GM12892 (cell line): Measurements from ENCODE around the gene ANKMY1.
"Not testable (repeated sequence)": the region's sequence is repeated elsewhere in the genome, so short reads cannot be mapped to it uniquely, and the experiment has no call there.

Experiments
- DNase-seq: peaks from one replicate; pipeline ENCODE4 v3.0.0; 2011; ENCODE audit not compliant: insufficient read length
- FAIRE-seq: peaks from 2 replicates; lab custom pipeline; 2011; peaks lifted over from hg19 to GRCh38; lab: Jason Lieb, UNC
- POLR2A ChIP-seq: IDR thresholded peaks from 2 replicates; pipeline ENCODE4 v1.6.1; 2011; ENCODE audit warnings: low read depth, low read length, control low read depth
- POLR2AphosphoS5 ChIP-seq: IDR thresholded peaks from 2 replicates; pipeline ENCODE4 v1.6.1; 2011; ENCODE audit warnings: low read depth, low read length, control low read depth
- TAF1 ChIP-seq: IDR thresholded peaks from 2 replicates; pipeline ENCODE4 v1.6.1; 2011; ENCODE audit warnings: low read depth, mild to moderate bottlenecking, control low read depth, low read length, borderline replicate concordance

ANKMY1 gene

GRCh38 chr2:240527153-240527750, 30.5 kb downstream of the ANKMY1 start:
- no peak for FAIRE-seq
- TF ChIP-seq TAF1 (no peak), POLR2AphosphoS5 (no peak), POLR2A (no peak)
- DNase-seq: no peak

DNA sequence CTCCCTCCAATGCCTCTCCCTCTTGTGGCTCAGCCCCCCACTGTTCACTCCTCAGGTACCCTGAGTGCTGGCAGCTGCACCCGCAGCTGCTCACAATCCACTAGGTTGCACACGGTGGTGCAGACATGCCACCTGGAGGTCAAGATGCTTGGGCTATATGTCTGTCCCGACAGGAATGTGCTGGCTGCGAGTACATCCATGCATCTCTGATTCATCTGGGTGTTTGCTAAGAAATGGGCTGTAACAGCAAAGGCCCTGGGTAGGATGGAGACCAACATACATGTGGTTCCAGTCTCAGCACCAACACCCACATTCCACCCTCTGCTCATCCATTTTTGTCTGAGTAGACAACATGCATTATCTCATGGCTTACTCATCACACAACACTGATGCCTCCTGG, 31.3 kb downstream of the ANKMY1 start:
- FAIRE-seq: no peak

DNA sequence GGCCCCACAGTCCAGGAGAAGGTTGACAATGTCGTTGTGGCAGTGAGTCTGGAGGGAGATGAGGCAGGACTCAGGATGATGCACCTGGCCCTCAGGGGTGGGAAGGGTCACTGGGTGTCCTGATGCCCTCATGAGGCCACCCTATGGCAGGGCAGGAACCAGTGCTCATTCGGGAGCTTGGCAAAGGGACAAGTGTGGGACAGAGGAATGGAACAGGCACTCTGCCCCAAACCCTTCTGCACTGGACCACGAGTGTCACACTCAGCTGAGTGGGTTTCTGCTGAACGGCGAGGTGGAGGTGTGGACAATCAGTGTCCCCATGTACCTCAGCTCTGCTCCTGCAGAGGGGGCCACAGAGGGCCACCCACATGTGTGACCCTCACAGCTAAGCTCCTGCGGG, 32.0 kb downstream of the ANKMY1 start:
- DNase-seq (no peak), FAIRE-seq (no peak)
- no peak for TF ChIP-seq POLR2A
- no peak for TF ChIP-seq POLR2AphosphoS5
- no peak for TF ChIP-seq TAF1

More for the DNA sequence above, 31.3 kb downstream of the ANKMY1 start:
- TF ChIP-seq POLR2AphosphoS5 (no peak), POLR2A (no peak), TAF1 (no peak)
- no peak for DNase-seq

DNA sequence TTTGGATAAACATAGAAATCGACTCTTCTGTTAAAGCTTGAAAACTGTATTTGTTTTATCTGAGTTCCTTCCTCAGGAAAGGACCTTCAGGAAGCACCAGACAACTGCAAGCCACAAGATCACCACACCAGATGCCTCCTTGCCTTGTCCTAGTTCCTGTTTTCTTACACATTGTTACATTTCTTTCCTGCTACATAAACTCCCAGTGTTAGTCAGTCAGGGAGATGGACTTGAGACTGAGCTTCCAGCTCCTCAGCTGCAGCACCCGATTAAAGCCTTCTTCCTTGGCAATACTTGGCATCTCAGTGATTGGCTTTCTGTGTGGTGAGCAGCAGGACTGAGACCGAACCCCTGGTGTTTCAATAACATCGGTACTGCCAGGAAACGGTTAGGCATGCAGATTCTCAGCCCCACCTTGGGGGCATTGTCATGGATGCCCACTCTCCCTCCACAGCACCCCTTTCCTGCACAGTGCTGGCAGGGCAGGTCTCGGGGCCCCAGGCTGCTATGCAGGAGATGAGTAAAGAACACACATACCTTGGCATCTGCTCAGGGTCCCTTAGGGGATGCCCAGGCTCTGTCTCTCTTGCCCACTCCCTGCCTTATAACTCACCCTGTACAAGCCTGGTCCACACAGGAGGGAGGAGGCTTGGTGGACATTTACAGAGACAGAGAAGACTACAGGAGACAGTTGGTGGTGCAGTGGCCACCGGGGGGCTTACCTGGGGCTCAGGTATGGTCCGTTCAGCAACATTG, 32.6 kb downstream of the ANKMY1 start:
- DNase-seq: no peak
- FAIRE-seq: no peak
- no peak for TF ChIP-seq POLR2AphosphoS5
- TF ChIP-seq POLR2A: no peak
- no peak for TF ChIP-seq TAF1

- no peak for TF ChIP-seq POLR2A
- no peak for TF ChIP-seq TAF1
- no peak for TF ChIP-seq POLR2AphosphoS5
- FAIRE-seq (no peak), DNase-seq (no peak)
These were observed 34.1 kb downstream of the ANKMY1 start for GRCh38 chr2:240523451-240524281.

GRCh38 chr2:240522406-240522805, 35.4 kb downstream of the ANKMY1 start:
- DNase-seq: no peak
- TF ChIP-seq POLR2A: no peak
- no peak for TF ChIP-seq TAF1
- TF ChIP-seq POLR2AphosphoS5: no peak

GRCh38 chr2:240521885-240522284, 35.9 kb downstream of the ANKMY1 start:
- DNase-seq: not testable (repeated sequence)
- FAIRE-seq: peak; percentile 33

More at GRCh38 chr2:240522406-240522805, 35.4 kb downstream of the ANKMY1 start:
- FAIRE-seq: no peak

- DNase-seq (no peak), FAIRE-seq (no peak)
- TF ChIP-seq POLR2AphosphoS5 (no peak), POLR2A (no peak), TAF1 (no peak)
These were observed 36.8 kb downstream of the ANKMY1 start for GRCh38 chr2:240520974-240521350.

- no peak for DNase-seq
- FAIRE-seq: no peak
- TF ChIP-seq POLR2A (no peak), TAF1 (no peak), POLR2AphosphoS5 (no peak)
These were observed 37.4 kb downstream of the ANKMY1 start for GRCh38 chr2:240520130-240520973.

- no peak for DNase-seq
- TF ChIP-seq POLR2A (no peak), POLR2AphosphoS5 (no peak), TAF1 (no peak)
- no peak for FAIRE-seq
These were observed 38.2 kb downstream of the ANKMY1 start for GRCh38 chr2:240519396-240520129.

- no peak for TF ChIP-seq POLR2AphosphoS5
- no peak for TF ChIP-seq TAF1
- TF ChIP-seq POLR2A: no peak
- FAIRE-seq: no peak
- no peak for DNase-seq
These were observed 38.8 kb downstream of the ANKMY1 start for GRCh38 chr2:240518981-240519380.
